ENCODE results near the gene PPIB. TPM values are rescaled to one million over a fixed set of nuclear protein-coding genes. Genes with fewer than 3 reads are reported as not detected.
A peak's percentile ranks its signal among the peaks of the same experiment; 100 is the strongest.

The PPIB gene
- total and polyA plus RNA-seq, 9 of the 15 experiments (the other 6 are each of a cell fraction or from before 2014, with no cell fraction given): 306 to 746 (median 439) TPM

GRCh38 chr15:64205202-64205601 lies 42.4 kb upstream of the PPIB start:
- BruUV-seq (replicated peaks): no TSS peak
- ATAC-seq (peak; percentile 83), FAIRE-seq (peak; percentile 67), DNase-seq (ENCODE audit: extremely low read depth in 1 of 4, low spot score in 3 of 4) (peak; percentile 49 to 60 (median 56))
- in situ Hi-C loops (cut with MboI): loop anchor here (10.0 to 25.0 kb wide), 2 partner anchors 150 to 457 kb away; partner anchors contain the start of gene CSNK1G1
- H4K20me1 ChIP-seq (replicated peaks; ENCODE audit: control insufficient read depth, insufficient read depth, low read length): no peaks in the 10 kb centered on the region
- CTCF ChIA-PET (ENCODE audit: low intra/inter-chr PET ratio): no interaction called here
- H3K36me3 ChIP-seq (ENCODE audit: control insufficient read depth, insufficient read depth, low read length): peaks cover 33% of the 10 kb centered on the region
- peaks cover 3 to 16% of the 10 kb centered on the region in 2 experiments; a peak in 2 of 5 replicates for H3K4me1 ChIP-seq (replicated peaks in 1 of 2; ENCODE audit: control insufficient read depth in 2 of 2, insufficient read depth in 2 of 2, low read length in 2 of 2)
- H3K27ac ChIP-seq (ENCODE audit: extremely low read depth, low read depth, low read length): peak overlapping the region; percentile 83
- intact Hi-C loops (cut with micrococcal nuclease): loop anchor here (5.0 to 10.0 kb wide), 3 partner anchors 43 to 520 kb away; partner anchors contain the start of gene PPIB
- peak overlapping the region; percentile 64 for H2AFZ ChIP-seq (ENCODE audit: low read depth, low read length)
- H3K27me3 ChIP-seq (ENCODE audit: control insufficient read depth in 2 of 2, insufficient read depth in 2 of 2, low read length in 2 of 2): no peaks in the 10 kb centered on the region
- no peaks in the 10 kb centered on the region for H3K9me1 ChIP-seq (ENCODE audit: control insufficient read depth, insufficient read depth, low read length)
- H3K9ac ChIP-seq (ENCODE audit: insufficient read depth in 1 of 2, low read depth in 2 of 2, low read length in 2 of 2): peak overlapping the region in 1 of 2 experiments; percentile 63; a peak in 2 of 4 replicates
- POLR2A ChIA-PET: interaction anchor here (0.6 to 3.2 kb wide), 11 partner anchors 8 to 519 kb away, joined by 3 to 24 read pairs (median 3); no protein-coding TSS in a partner anchor
- no peaks in the 10 kb centered on the region for H3K79me2 ChIP-seq (ENCODE audit: control insufficient read depth, insufficient read depth, low read length)
- H3K4me3 ChIP-seq: no peak overlapping the region
- H3K9me3 ChIP-seq (replicated peaks; ENCODE audit: control insufficient read depth, insufficient read depth, low read depth, low read length): no peaks in the 10 kb centered on the region
- H3K4me2 ChIP-seq (ENCODE audit: insufficient read depth, low read length): peak overlapping the region; percentile 48; the same call in 1 of the 2 replicates
- peak; percentile 67; the same call in 1 of the 2 replicates for TF ChIP-seq EP300 (IDR thresholded peaks at IDR 0.05; ENCODE audit: low read length)
- TF ChIP-seq MAFG (tag; conservative IDR thresholded peaks at IDR 0.05): peak; percentile 69
- TF ChIP-seq MTA2 (IDR thresholded peaks at IDR 0.05; ENCODE audit: low read depth): peak; percentile 54; the same call in 1 of the 2 replicates
- peak; percentile 72 for TF ChIP-seq TAL1 (IDR thresholded peaks at IDR 0.05)
- TF ChIP-seq ARID3A (IDR thresholded peaks at IDR 0.05; ENCODE audit: borderline replicate concordance, low read depth, low read length): peak; percentile 81; the same call in 1 of the 2 replicates
- TF ChIP-seq MEIS2 (IDR thresholded peaks at IDR 0.05; ENCODE audit: partially characterized antibody): peak; percentile 60
- 0 out of 4 replicates have a peak, but pooled peaks of 1 of the 2 experiments have one; percentile 23 for TF ChIP-seq ZMIZ1 (IDR thresholded peaks at IDR 0.05; ENCODE audit: low read depth in 2 of 2, low read length in 2 of 2)
- TF ChIP-seq ZNF165 (CRISPR knock-in tag; IDR thresholded peaks at IDR 0.05; ENCODE audit: borderline replicate concordance): no peak
- TF ChIP-seq C11orf30 (IDR thresholded peaks at IDR 0.05; ENCODE audit: low read depth): peak; percentile 88
- peak; percentile 59 for TF ChIP-seq ZNF384 (IDR thresholded peaks at IDR 0.05; ENCODE audit: low read depth, low read length)
- peak; percentile 84 for TF ChIP-seq SMARCA4 (IDR thresholded peaks at IDR 0.05)
- no peak for TF ChIP-seq ZNF75A (CRISPR knock-in tag; IDR thresholded peaks at IDR 0.05)
- TF ChIP-seq HBP1 (CRISPR knock-in tag; IDR thresholded peaks at IDR 0.05): no peak
- peak; percentile 73; the same call in 1 of the 2 replicates for TF ChIP-seq SMARCC2 (IDR thresholded peaks at IDR 0.05; ENCODE audit: low read depth)
- TF ChIP-seq DMBX1 (CRISPR knock-in tag; IDR thresholded peaks at IDR 0.05; ENCODE audit: borderline replicate concordance): peak; percentile 38; the same call in 1 of the 2 replicates

Data from K562 (cell line).